IPS-18c (cell line): ENCODE data around the gene CFAP73.
A peak's percentile ranks its signal among the peaks of the same experiment; 100 is the strongest.
"Not testable (repeated sequence)": the region's sequence is repeated elsewhere in the genome, so short reads cannot be mapped to it uniquely, and the experiment has no call there.

Experiments used
- H3K4me3 ChIP-seq: 2 replicates; pipeline ENCODE4 v1.7.0; 2013; ENCODE audit warnings: low read depth, mild to moderate bottlenecking, low read length, moderate library complexity; ENCODE audit not compliant: insufficient read depth
- H3K9me3 ChIP-seq: one replicate; pipeline ENCODE4 v1.6.1; 2013; ENCODE audit warnings: mild to moderate bottlenecking, low read length, moderate library complexity; ENCODE audit not compliant: control insufficient read depth, insufficient read depth

The CFAP73 gene

GRCh38 chr12:113135178-113136127 lies 14.1 kb upstream of the CFAP73 start, which contains the start of gene RASAL1:
RASAL1 (minus strand) TSS chr12:113135761; CDS start chr12:113135462, 299 bp downstream.
- Histone ChIP-seq H3K9me3 (no peaks in the 10 kb centered on the region), H3K4me3 (peak within 1 kb of the TSS; percentile 58)

GRCh38 chr12:113136128-113136989 lies 13.2 kb upstream of the CFAP73 start:
- Histone ChIP-seq H3K9me3 (no peaks in the 10 kb centered on the region), H3K4me3 (peak overlapping the region; percentile 26)

GRCh38 chr12:113136990-113137511 lies 12.5 kb upstream of the CFAP73 start:
- no peaks in the 10 kb centered on the region for H3K9me3 ChIP-seq
- H3K4me3 ChIP-seq: no peak overlapping the region

GRCh38 chr12:113137861-113138783 lies 11.4 kb upstream of the CFAP73 start:
- no peaks in the 10 kb centered on the region for H3K9me3 ChIP-seq
- no peak overlapping the region for H3K4me3 ChIP-seq

GRCh38 chr12:113138826-113139225 lies 10.7 kb upstream of the CFAP73 start:
- no peaks in the 10 kb centered on the region for H3K9me3 ChIP-seq
- no peak overlapping the region for H3K4me3 ChIP-seq

- Histone ChIP-seq H3K4me3 (no peak overlapping the region), H3K9me3 (no peaks in the 10 kb centered on the region)
These were observed 8.8 kb upstream of the CFAP73 start for GRCh38 chr12:113140706-113141105.

- not testable (repeated sequence) for H3K4me3 ChIP-seq, H3K9me3 ChIP-seq
These were observed 7.8 kb upstream of the CFAP73 start for GRCh38 chr12:113141716-113142115.

GRCh38 chr12:113142173-113142885 lies 7.2 kb upstream of the CFAP73 start:
- Histone ChIP-seq H3K4me3 (no peak overlapping the region), H3K9me3 (no peaks in the 10 kb centered on the region)

- Histone ChIP-seq H3K4me3 (no peak overlapping the region), H3K9me3 (no peaks in the 10 kb centered on the region)
These were observed 6.6 kb upstream of the CFAP73 start for GRCh38 chr12:113142886-113143332.

GRCh38 chr12:113143959-113144358 lies 5.6 kb upstream of the CFAP73 start:
- Histone ChIP-seq H3K9me3 (no peaks in the 10 kb centered on the region), H3K4me3 (no peak overlapping the region)

GRCh38 chr12:113144806-113145205 lies 4.7 kb upstream of the CFAP73 start:
- Histone ChIP-seq H3K4me3 (no peak overlapping the region), H3K9me3 (no peaks in the 10 kb centered on the region)

- Histone ChIP-seq H3K4me3 (no peak overlapping the region), H3K9me3 (no peaks in the 10 kb centered on the region)
These were observed 3.6 kb upstream of the CFAP73 start for GRCh38 chr12:113145720-113146551.

- Histone ChIP-seq H3K9me3 (no peaks in the 10 kb centered on the region), H3K4me3 (no peak overlapping the region)
These were observed 2.5 kb upstream of the CFAP73 start for GRCh38 chr12:113146999-113147398.

- H3K4me3 ChIP-seq: no peak overlapping the region
- peaks cover 2% of the 10 kb centered on the region for H3K9me3 ChIP-seq
These were observed 2.1 kb downstream of the CFAP73 start for GRCh38 chr12:113151655-113152054.

GRCh38 chr12:113152196-113152834 lies 2.8 kb downstream of the CFAP73 start:
- Histone ChIP-seq H3K9me3 (peaks cover 2% of the 10 kb centered on the region), H3K4me3 (no peak overlapping the region)
